Panc1 (cell line): ENCODE results near the gene PIGK. TPM values are rescaled to one million over a fixed set of nuclear protein-coding genes. Genes with fewer than 3 reads are reported as not detected.

ENCODE experiments used
- ATAC-seq: fragments of 200-7000 bp; cut with Tn5 transposase; 2 replicates; pipeline ENCODE4 v1.9.1; 2020; ENCODE audit warnings: mild to moderate bottlenecking, moderate library complexity
- BruUV-seq: library from RNA; stranded (reverse); fragments of 400-500 nt; replicated peaks from 2 replicates; lab custom pipeline; 2021; lab: Mats Ljungman, UMichigan
- CTCF ChIA-PET: fragments of 300-600 bp; sonication (Branson Sonifier 250); formaldehyde crosslinking; loops from one replicate; lab custom pipeline; 2022; ENCODE audit warnings: antibody characterized with exemption; lab: Charles Lee
- POLR2A ChIA-PET: fragments of 300-600 bp; sonication (Branson Sonifier 250); formaldehyde crosslinking; loops from one replicate; lab custom pipeline; 2022; ENCODE audit warnings: antibody characterized with exemption; lab: Charles Lee
- DNase-seq: peaks from one replicate; pipeline ENCODE4 v3.0.0-alpha.2; 2010; ENCODE audit warnings: low read depth, low spot score
- H3K27ac ChIP-seq: 2 replicates; pipeline ENCODE4 v1.5.1; 2011; ENCODE audit warnings: mild to moderate bottlenecking, low read length, inconsistent platforms
- H3K27me3 ChIP-seq: fragments of 200-500 bp; sonication (Bioruptor generic); 2 replicates; pipeline ENCODE4 v1.6.0; 2014; ENCODE audit warnings: low read length, inconsistent platforms; ENCODE audit not compliant: control insufficient read depth, insufficient read depth
- H3K36me3 ChIP-seq: fragments of 200-500 bp; sonication (Bioruptor generic); 2 replicates; pipeline ENCODE4 v1.5.1; 2014; ENCODE audit warnings: inconsistent platforms, mild to moderate bottlenecking, low read length, moderate library complexity; ENCODE audit not compliant: control insufficient read depth, insufficient read depth
- H3K4me1 ChIP-seq: 2 replicates; pipeline ENCODE4 v1.5.1; 2011; ENCODE audit warnings: inconsistent platforms, mild to moderate bottlenecking, low read length, moderate library complexity; ENCODE audit not compliant: control insufficient read depth, insufficient read depth
- H3K4me3 ChIP-seq, 2 experiments: 2 replicates each; pipeline ENCODE4 v1.5.1; 2011 to 2012; ENCODE audit warnings: low read depth in 2 of 2, low read length in 2 of 2, mild to moderate bottlenecking in 2 of 2, inconsistent platforms in 1 of 2, moderate library complexity in 1 of 2
- H3K9me3 ChIP-seq: fragments of 200-500 bp; sonication (Bioruptor generic); 2 replicates; pipeline ENCODE4 v1.5.1; 2014; ENCODE audit warnings: low read depth, mild to moderate bottlenecking, inconsistent platforms, low read length, moderate library complexity; ENCODE audit not compliant: control insufficient read depth, insufficient read depth
- CTCF ChIP-seq: fragments of 450-650 bp; IDR thresholded peaks from 2 replicates; pipeline ENCODE4 v1.5.1; 2017; ENCODE audit warnings: mild to moderate bottlenecking
- POLR2AphosphoS5 ChIP-seq: IDR thresholded peaks from 2 replicates; pipeline ENCODE4 v1.6.1; 2012; ENCODE audit warnings: mild to moderate bottlenecking, low read depth, low read length, moderate library complexity
- REST ChIP-seq, 2 experiments: IDR thresholded peaks; 2 replicates each; pipeline ENCODE4 v1.6.1; 2011 to 2012; ENCODE audit warnings: low read depth in 2 of 2, control low read depth in 1 of 2, low read length in 1 of 2, mild to moderate bottlenecking in 1 of 2, moderate library complexity in 1 of 2; ENCODE audit not compliant: insufficient read depth in 1 of 2
- SIN3A ChIP-seq: IDR thresholded peaks from 2 replicates; pipeline ENCODE4 v1.6.1; 2012; ENCODE audit warnings: low read depth, mild to moderate bottlenecking, low read length, moderate library complexity, borderline replicate concordance; ENCODE audit not compliant: insufficient read depth
- TCF7L2 ChIP-seq: IDR thresholded peaks from 2 replicates; pipeline ENCODE4 v1.6.1; 2011; ENCODE audit warnings: mild to moderate bottlenecking, low read depth, low read length, inconsistent platforms
- in situ Hi-C: cut with HindIII; loops from 2 replicates; pipeline ENCODE4 v1.10.0; 2016; ENCODE audit warnings: low sequenced_read_pairs, low pct_unique_long_range_greater_than_20kb
- intact Hi-C: fragments of 100-400 bp; cut with micrococcal nuclease; formaldehyde crosslinking; loops from one replicate; pipeline ENCODE4 v1.10.0; 2022; ENCODE audit not compliant: unreplicated experiment
- total RNA-seq: library from RNA; stranded (reverse); gene quantifications from one replicate; pipeline ENCODE4 v1.2.1, GENCODE V29; 2021; ENCODE audit not compliant: unreplicated experiment

Gene PIGK
- total RNA-seq, 1 experiment from 2014 or later: 26.8 TPM

GRCh38 chr1:77085109-77085508 is 134.1 kb downstream of the PIGK start:
- no peaks in the 10 kb centered on the region for H3K27me3 ChIP-seq
- H3K27ac ChIP-seq: no peak overlapping the region
- TF ChIP-seq REST (IDR thresholded peaks at IDR 0.05; ENCODE audit: insufficient read depth in 1 of 2, low read depth in 2 of 2, low read length in 1 of 2) (no peak), SIN3A (no peak), CTCF (no peak), TCF7L2 (no peak), POLR2AphosphoS5 (no peak)
- ATAC-seq (no peak), DNase-seq (no peak)
- in situ Hi-C loops (no loop called here), intact Hi-C loops (no loop called here)
- no peaks in the 10 kb centered on the region for H3K36me3 ChIP-seq
- BruUV-seq: no TSS peak
- H3K4me3 ChIP-seq: no peak overlapping the region
- H3K4me1 ChIP-seq: no peaks in the 10 kb centered on the region
- H3K9me3 ChIP-seq: no peaks in the 10 kb centered on the region
- POLR2A ChIA-PET: no interaction called here
- CTCF ChIA-PET: no interaction called here

GRCh38 chr1:77084457-77084856 is 134.8 kb downstream of the PIGK start:
- in situ Hi-C loops: no loop called here
- intact Hi-C loops: no loop called here
- Histone ChIP-seq H3K4me3 (no peak overlapping the region), H3K4me1 (no peaks in the 10 kb centered on the region), H3K9me3 (no peaks in the 10 kb centered on the region), H3K27ac (no peak overlapping the region), H3K27me3 (no peaks in the 10 kb centered on the region), H3K36me3 (no peaks in the 10 kb centered on the region)
- TF ChIP-seq POLR2AphosphoS5: no peak
- no peak for TF ChIP-seq REST (IDR thresholded peaks at IDR 0.05; ENCODE audit: insufficient read depth in 1 of 2, low read depth in 2 of 2, low read length in 1 of 2)
- no peak for TF ChIP-seq TCF7L2
- TF ChIP-seq CTCF: no peak
- TF ChIP-seq SIN3A: no peak
- ChIA-PET CTCF (interaction anchor here (0.5 kb wide), 1 partner anchor 1009 kb away, joined by 3 read pairs; no protein-coding TSS in a partner anchor), POLR2A (no interaction called here)
- no peak for DNase-seq
- no peak for ATAC-seq
- BruUV-seq: no TSS peak
